Cerebellar nuclear complex (tissue), 1 donor: ENCODE measurements around the gene TMEM218.

ENCODE experiments used
- DNase-seq, 2 experiments: peaks; one replicate each; lab custom pipeline; 2025; lab: John Stamatoyannopoulos, UW

TMEM218 gene

DNA sequence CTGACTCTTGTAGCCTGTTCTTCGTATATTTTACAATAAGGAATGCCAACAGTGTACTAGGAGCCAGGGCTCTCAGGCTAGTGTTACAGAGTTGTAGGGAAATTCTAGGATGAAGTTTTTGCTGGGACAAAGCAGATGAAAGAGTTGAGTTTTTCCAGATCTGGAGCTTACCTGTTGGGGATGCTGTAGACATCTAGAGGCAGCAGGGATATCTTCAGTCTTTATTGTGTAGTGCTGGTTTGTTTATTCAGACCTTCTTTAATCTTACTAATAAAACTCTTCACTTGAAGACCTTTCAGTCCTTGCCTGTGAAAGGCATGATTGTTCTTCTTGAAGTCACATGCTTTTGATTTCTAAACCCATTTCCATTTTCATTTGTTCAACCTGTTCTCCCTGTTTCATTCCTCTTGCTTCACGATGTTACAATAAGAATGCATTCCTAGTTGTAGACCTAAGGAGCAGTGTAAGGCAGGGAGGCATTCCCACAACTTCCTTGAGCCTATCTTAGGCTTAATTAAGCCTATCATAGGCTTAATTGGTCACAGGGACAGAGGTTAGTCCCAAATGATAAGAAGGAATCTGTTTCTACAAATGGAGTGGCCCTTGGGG lies 56.2 kb downstream of the TMEM218 start:
- no peak for DNase-seq

DNA sequence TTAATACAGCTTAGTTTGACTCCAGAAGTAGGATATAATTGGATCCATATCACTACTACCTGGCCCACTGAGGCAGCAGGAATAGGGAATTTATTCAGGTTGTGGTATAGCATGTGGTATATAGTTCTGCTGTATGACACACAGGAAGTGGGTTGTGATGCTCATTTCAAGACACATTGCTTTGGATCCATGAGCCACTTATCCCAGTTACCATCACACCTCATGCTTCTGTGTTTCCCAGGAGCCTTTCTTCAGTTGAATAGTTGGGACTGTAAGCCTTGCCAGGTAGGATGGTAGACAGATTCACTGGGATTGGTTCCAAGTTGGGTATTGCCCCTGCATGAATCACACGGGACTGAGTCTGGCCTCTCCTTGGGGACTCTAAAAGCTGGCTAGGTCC lies 58.3 kb downstream of the TMEM218 start:
- DNase-seq: no peak

- no peak for DNase-seq
These were observed 59.4 kb downstream of the TMEM218 start for GRCh38 chr11:125052047-125052446.

DNA sequence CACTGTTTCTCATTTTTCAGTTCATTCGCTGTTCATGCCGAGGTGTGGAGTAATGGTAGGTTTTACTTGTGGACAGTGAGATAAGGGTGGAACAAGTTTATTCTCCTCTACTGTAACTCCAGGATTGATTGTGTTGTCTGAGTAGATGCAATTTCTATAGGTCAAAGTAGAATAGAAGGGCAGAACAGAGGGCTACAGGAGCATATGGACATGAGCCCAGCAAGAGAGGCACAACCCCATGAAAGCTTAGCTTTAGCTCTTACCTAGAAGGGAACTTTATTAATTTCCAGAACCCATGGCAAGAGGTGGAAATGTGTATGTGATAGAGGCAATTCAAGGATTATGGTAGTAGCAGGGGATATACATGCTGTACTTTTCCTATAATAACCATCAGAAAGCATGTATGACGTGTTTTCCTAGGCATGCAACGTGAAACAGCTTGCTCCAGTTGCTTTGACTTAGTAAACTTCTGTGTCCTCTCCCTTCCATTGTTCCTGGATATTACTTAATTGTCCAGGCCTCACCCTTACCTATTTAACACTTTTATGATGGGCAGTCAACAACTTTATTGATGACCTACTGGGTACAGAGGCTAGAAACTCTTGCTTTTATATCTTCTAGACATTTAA lies 62.1 kb downstream of the TMEM218 start:
- no peak for DNase-seq
